ENCODE measurements around the gene OTC. TPM values are rescaled to one million over a fixed set of nuclear protein-coding genes. Genes with fewer than 3 reads are reported as not detected.

OTC gene
- total RNA-seq (1 to 10 TPM in 1 of 5 donors, not detected in 4; 1.3 TPM), polyA plus RNA-seq (not detected)
- long read RNA-seq, donor 1, partial matches to known transcripts, result 0 of 1 reads
- long read RNA-seq, donor 1, other reads (novel, unspliced or antisense), result 0 of 1 reads
- long read RNA-seq, donor 2, result 0 reads
- long read RNA-seq, donor 3, result 0 reads
- long read RNA-seq, donor 4, result 0 reads
- long read RNA-seq, donor 5, result 0 reads
- long read RNA-seq, donor 6, partial matches to known transcripts, result 0 of 1 reads
- long read RNA-seq, donor 6, other reads (novel, unspliced or antisense), result 0 of 1 reads
- long read RNA-seq, donor 7, partial matches to known transcripts, result 0 of 2 reads
- long read RNA-seq, donor 7, other reads (novel, unspliced or antisense), result 0 of 2 reads
- long read RNA-seq, donor 8, result 0 reads
- long read RNA-seq, donor 9, result 0 reads
- long read RNA-seq, donor 10, partial matches to known transcripts, result 0 of 3 reads
- long read RNA-seq, donor 10, other reads (novel, unspliced or antisense), result 0 of 3 reads

DNA sequence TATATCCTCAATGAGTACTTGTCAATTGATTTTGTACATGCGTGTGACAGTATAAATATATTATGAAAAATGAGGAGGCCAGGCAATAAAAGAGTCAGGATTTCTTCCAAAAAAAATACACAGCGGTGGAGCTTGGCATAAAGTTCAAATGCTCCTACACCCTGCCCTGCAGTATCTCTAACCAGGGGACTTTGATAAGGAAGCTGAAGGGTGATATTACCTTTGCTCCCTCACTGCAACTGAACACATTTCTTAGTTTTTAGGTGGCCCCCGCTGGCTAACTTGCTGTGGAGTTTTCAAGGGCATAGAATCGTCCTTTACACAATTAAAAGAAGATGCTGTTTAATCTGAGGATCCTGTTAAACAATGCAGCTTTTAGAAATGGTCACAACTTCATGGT is at the start of gene OTC:
OTC (plus strand) TSS at position 243 of the 400 bp plus-strand sequence; CDS start at position 336, 93 bp downstream.
- Histone ChIP-seq H3K4me1 (no peaks in the 10 kb centered on the region), H3K36me3 (no peaks in the 10 kb centered on the region), H3K27me3 (peaks cover 0 to 9% (median 0%) of the 10 kb centered on the region in 3 donors), H3K9me3 (no peaks in the 10 kb centered on the region), H3K4me3 (no peak within 1 kb of the TSS), H3K27ac (no peak within 1 kb of the TSS)
- intact Hi-C loops (cut with DNase I; ENCODE audit: low total_unique reads), result no loop called here
- 28 to 66% (median 40%) methylated on average over 4 of the region's 4 CpGs for WGBS, 5 donors
- DNase-seq, result no peak
- TF ChIP-seq POLR2A (IDR thresholded peaks at IDR 0.05) (no peak), EP300 (IDR thresholded peaks at IDR 0.05) (no peak), CTCF (IDR thresholded peaks at IDR 0.05) (no peak), POLR2AphosphoS5 (IDR thresholded peaks at IDR 0.05) (no peak)

GRCh38 chrX:38304010-38304409 is 48.4 kb upstream of the OTC start:
- intact Hi-C loops (cut with DNase I; ENCODE audit: low total_unique reads), result no loop called here
- peaks cover 0 to 13% (median 2%) of the 10 kb centered on the region in 4 donors for H3K36me3 ChIP-seq
- no peaks in the 10 kb centered on the region for H3K9me3 ChIP-seq
- DNase-seq, result peak in 1 of 2 donors; percentile 23
- no peaks in the 10 kb centered on the region for H3K27me3 ChIP-seq
- no peak for TF ChIP-seq POLR2A (IDR thresholded peaks at IDR 0.05)
- TF ChIP-seq CTCF (IDR thresholded peaks at IDR 0.05), result no peak
- no peak for TF ChIP-seq POLR2AphosphoS5 (IDR thresholded peaks at IDR 0.05)
- no peak for TF ChIP-seq EP300 (IDR thresholded peaks at IDR 0.05)
- 32 to 50% (median 43%) methylated on average over 4 of the region's 4 CpGs for WGBS, 5 donors
- H3K27ac ChIP-seq, result no peak overlapping the region
- no peaks in the 10 kb centered on the region for H3K4me1 ChIP-seq
- H3K4me3 ChIP-seq, result no peak overlapping the region

GRCh38 chrX:38305971-38306370 is 46.4 kb upstream of the OTC start:
- TF ChIP-seq EP300 (IDR thresholded peaks at IDR 0.05) (no peak), POLR2AphosphoS5 (IDR thresholded peaks at IDR 0.05) (peak in 1 of 3 donors; percentile 40), CTCF (IDR thresholded peaks at IDR 0.05) (no peak), POLR2A (IDR thresholded peaks at IDR 0.05) (no peak)
- intact Hi-C loops (cut with DNase I; ENCODE audit: low total_unique reads), result no loop called here
- Histone ChIP-seq H3K4me1 (no peaks in the 10 kb centered on the region), H3K36me3 (peaks cover 0 to 10% (median 5%) of the 10 kb centered on the region in 4 donors), H3K27me3 (no peaks in the 10 kb centered on the region), H3K27ac (no peak overlapping the region), H3K9me3 (no peaks in the 10 kb centered on the region), H3K4me3 (no peak overlapping the region)
- DNase-seq, result no peak
- WGBS, 5 donors, result 71 to 89% (median 82%) methylated on average over 3 of the region's 3 CpGs

DNA sequence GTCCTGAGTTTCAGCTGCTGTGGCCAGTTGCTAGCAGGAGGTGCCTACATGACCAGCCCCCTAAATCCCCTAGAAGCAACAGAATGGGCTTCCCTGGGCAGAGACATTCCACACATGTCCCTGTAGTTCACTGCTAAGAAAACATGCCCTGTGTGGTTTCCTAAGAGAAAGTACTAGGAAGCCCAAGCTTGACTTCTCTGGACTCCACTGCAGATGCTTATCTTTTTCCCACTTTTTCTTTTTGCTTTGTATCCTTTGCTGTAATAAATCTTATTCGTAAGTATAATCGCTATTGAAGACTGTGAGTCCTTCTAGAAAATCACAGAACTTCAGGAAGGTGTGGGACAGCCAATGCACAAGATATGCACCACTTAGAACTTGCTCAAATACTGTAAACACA is 40.7 kb upstream of the OTC start:
- H3K36me3 ChIP-seq, result peaks cover 0 to 20% (median 13%) of the 10 kb centered on the region in 4 donors
- TF ChIP-seq CTCF (IDR thresholded peaks at IDR 0.05), result no peak
- no peak for TF ChIP-seq EP300 (IDR thresholded peaks at IDR 0.05)
- TF ChIP-seq POLR2AphosphoS5 (IDR thresholded peaks at IDR 0.05), result no peak
- no peak for TF ChIP-seq POLR2A (IDR thresholded peaks at IDR 0.05)
- H3K4me3 ChIP-seq, result no peak overlapping the region
- no peak for DNase-seq
- no peak overlapping the region for H3K27ac ChIP-seq
- no peaks in the 10 kb centered on the region for H3K27me3 ChIP-seq
- intact Hi-C loops (cut with DNase I; ENCODE audit: low total_unique reads), result no loop called here
- H3K9me3 ChIP-seq, result peaks cover 0 to 4% (median 0%) of the 10 kb centered on the region in 4 donors
- 76 to 95% (median 83%) methylated on average over 2 of the region's 2 CpGs for WGBS, 5 donors
- no peaks in the 10 kb centered on the region for H3K4me1 ChIP-seq

All from stomach (tissue), 19 donors.